HepG2 (cell line): ENCODE results near the gene NT5DC1. TPM values are rescaled to one million over a fixed set of nuclear protein-coding genes. Genes with fewer than 3 reads are reported as not detected.

Experiments
- AHR ChIP-seq: IDR thresholded peaks from 2 replicates; pipeline ENCODE4 v1.6.1; 2018; ENCODE audit warnings: missing genetic modification reagents, missing compliant biosample characterization
- ATF4 ChIP-seq, 2 experiments: fragments of 450-650 bp in 1 of 2; sonication (generic) in 1 of 2; formaldehyde crosslinking; IDR thresholded peaks; 2 replicates each; pipeline versions ENCODE4 v1.5.0 to v1.8.0; 2020 to 2022; ENCODE audit warnings: mild to moderate bottlenecking in 1 of 2, missing genetic modification reagents in 1 of 2
- BATF2 ChIP-seq: sonication (generic); formaldehyde crosslinking; IDR thresholded peaks from 2 replicates; pipeline ENCODE4 v1.8.0; 2022; ENCODE audit warnings: mild to moderate bottlenecking, missing genetic modification reagents, moderate library complexity
- DBP ChIP-seq: sonication (generic); formaldehyde crosslinking; IDR thresholded peaks from 2 replicates; pipeline ENCODE4 v1.4.0; 2020; ENCODE audit warnings: missing genetic modification reagents; ENCODE audit errors: not compliant biosample characterization
- FOXP1 ChIP-seq, 2 experiments: fragments of 450-650 bp in 1 of 2; IDR thresholded peaks; 2 replicates each; pipeline ENCODE4 v1.6.1; 2017 to 2018; ENCODE audit warnings: antibody characterized with exemption in 1 of 2
- HDAC1 ChIP-seq: sonication (generic); formaldehyde crosslinking; IDR thresholded peaks from 2 replicates; pipeline ENCODE4 v1.5.1; 2020; ENCODE audit warnings: mild to moderate bottlenecking, missing genetic modification reagents
- MYC ChIP-seq: sonication (generic); formaldehyde crosslinking; IDR thresholded peaks from 2 replicates; pipeline ENCODE4 v1.9.0; 2021; ENCODE audit warnings: missing genetic modification reagents, borderline replicate concordance
- NFIC ChIP-seq: IDR thresholded peaks from 2 replicates; pipeline ENCODE4 v1.6.1; 2012; ENCODE audit warnings: mild to moderate bottlenecking, low read length, inconsistent platforms
- NR2C2 ChIP-seq: sonication (generic); formaldehyde crosslinking; IDR thresholded peaks from 2 replicates; pipeline ENCODE4 v1.4.0; 2020; ENCODE audit warnings: missing genetic modification reagents, mild to moderate bottlenecking, moderate library complexity, borderline replicate concordance
- PAF1 ChIP-seq: IDR thresholded peaks from 2 replicates; pipeline ENCODE4 v1.6.1; 2016; ENCODE audit warnings: missing genetic modification reagents, missing compliant biosample characterization
- PLRG1 ChIP-seq: fragments of 450-650 bp; conservative IDR thresholded peaks from 2 replicates; pipeline ENCODE4 v1.6.1; 2016
- PRPF4 ChIP-seq: fragments of 200-400 bp; formaldehyde crosslinking; IDR thresholded peaks from 2 replicates; pipeline ENCODE4 v1.6.1; 2016; ENCODE audit warnings: low read length, low read depth; ENCODE audit not compliant: poor library complexity, severe bottlenecking
- RARA ChIP-seq: IDR thresholded peaks from 2 replicates; pipeline ENCODE4 v1.6.1; 2016; ENCODE audit warnings: missing genetic modification reagents, missing compliant biosample characterization
- RARG ChIP-seq: sonication (generic); formaldehyde crosslinking; IDR thresholded peaks from 2 replicates; pipeline ENCODE4 v1.4.0; 2020; ENCODE audit warnings: low read depth, mild to moderate bottlenecking, missing genetic modification reagents
- RBM39 ChIP-seq: fragments of 200-400 bp; formaldehyde crosslinking; IDR thresholded peaks from one replicate; pipeline ENCODE4 v1.6.1; 2018; ENCODE audit warnings: antibody characterized with exemption, mild to moderate bottlenecking, low read depth, low read length; ENCODE audit not compliant: poor library complexity, severe bottlenecking
- RFXAP ChIP-seq: sonication (generic); formaldehyde crosslinking; IDR thresholded peaks from 2 replicates; pipeline ENCODE4 v1.4.0; 2020; ENCODE audit warnings: missing genetic modification reagents, borderline replicate concordance
- SMYD3 ChIP-seq: sonication (generic); formaldehyde crosslinking; IDR thresholded peaks from 2 replicates; pipeline ENCODE4 v1.8.1; 2023; ENCODE audit warnings: mild to moderate bottlenecking, missing genetic modification reagents
- THRA ChIP-seq: sonication (generic); formaldehyde crosslinking; IDR thresholded peaks from 2 replicates; pipeline ENCODE4 v1.4.0; 2020; ENCODE audit warnings: missing genetic modification reagents, borderline replicate concordance
- YY1 ChIP-seq: IDR thresholded peaks from 2 replicates; pipeline ENCODE4 v1.6.1; 2011; ENCODE audit warnings: low read length, low read depth, moderate library complexity, mild to moderate bottlenecking; ENCODE audit not compliant: insufficient read depth, insufficient replicate concordance
- ZBTB20 ChIP-seq: sonication (generic); formaldehyde crosslinking; IDR thresholded peaks from 2 replicates; pipeline ENCODE4 v1.8.1; 2023; ENCODE audit warnings: missing genetic modification reagents, low read depth, mild to moderate bottlenecking, borderline replicate concordance
- ZFY ChIP-seq: sonication (generic); formaldehyde crosslinking; IDR thresholded peaks from 2 replicates; pipeline ENCODE4 v1.4.0; 2020; ENCODE audit warnings: missing genetic modification reagents
- ZGPAT ChIP-seq: IDR thresholded peaks from 2 replicates; pipeline ENCODE4 v1.6.1; 2016; ENCODE audit warnings: mild to moderate bottlenecking
- ZNF597 ChIP-seq: sonication (generic); formaldehyde crosslinking; IDR thresholded peaks from 2 replicates; pipeline ENCODE4 v1.5.0; 2020; ENCODE audit warnings: missing genetic modification reagents
- polyA plus RNA-seq, 8 experiments: library from polyadenylated mRNA; depleted of rRNA in 3 of 8; stranded (reverse) in 7 of 8; unstranded in 1 of 8; fragments of >200 nt; fragmentation: Illumina TruSeq in 4 of 8; extraction: Trizol in 4 of 8; gene quantifications; 2 replicates each; pipeline versions ENCODE4 v1.2.1 to v1.2.3, GENCODE V29; 2011 to 2016; ENCODE audit warnings: low read depth in 4 of 8, missing spikeins in 1 of 8, mixed read lengths in 1 of 8; ENCODE audit not compliant: insufficient read depth in 1 of 8
- total RNA-seq, 5 experiments: library from RNA; depleted of rRNA; stranded (reverse); fragments of >200 nt; fragmentation: Illumina TruSeq; extraction: Trizol; gene quantifications; 2 replicates each; pipeline ENCODE4 v1.2.3, GENCODE V29; 2016; ENCODE audit warnings: low read depth in 1 of 5

NT5DC1 gene
- total and polyA plus RNA-seq, 2 of the 13 experiments (the other 11 are each of a cell fraction or from before 2014, with no cell fraction given) = 27.0 to 56.1 TPM

- TF ChIP-seq ZGPAT = no peak
- peak; percentile 68 for TF ChIP-seq RARA (CRISPR knock-in tag)
- no peak for TF ChIP-seq THRA (CRISPR knock-in tag)
- TF ChIP-seq PRPF4 = no peak
- TF ChIP-seq PAF1 = no peak
- TF ChIP-seq NR2C2 = no peak
- no peak for TF ChIP-seq MYC (CRISPR knock-in tag)
- peak in 1 of 2 experiments; percentile 61; a peak in 2 of 4 replicates for TF ChIP-seq ATF4 (CRISPR knock-in tag; IDR thresholded peaks at IDR 0.05)
- no peak for TF ChIP-seq YY1
- TF ChIP-seq BATF2 (CRISPR knock-in tag) = no peak
- TF ChIP-seq ZBTB20 (CRISPR knock-in tag) = peak; percentile 93
- no peak for TF ChIP-seq RARG (CRISPR knock-in tag)
- no peak for TF ChIP-seq SMYD3 (CRISPR knock-in tag)
- TF ChIP-seq DBP (CRISPR knock-in tag) = no peak
- peak; percentile 33; the same call in 1 of the 2 replicates for TF ChIP-seq NFIC
- TF ChIP-seq RFXAP (CRISPR knock-in tag) = no peak
- no peak for TF ChIP-seq FOXP1 (IDR thresholded peaks at IDR 0.05)
- TF ChIP-seq FOXP1 (CRISPR knock-in tag; IDR thresholded peaks at IDR 0.05) = peak; percentile 16; the same call in 1 of the 2 replicates
- no peak for TF ChIP-seq RBM39
- no peak for TF ChIP-seq HDAC1 (CRISPR knock-in tag)
- no peak for TF ChIP-seq PLRG1
- TF ChIP-seq ZFY (CRISPR knock-in tag) = no peak
- no peak for TF ChIP-seq ZNF597 (CRISPR knock-in tag)
- no peak for TF ChIP-seq AHR
Measured at GRCh38 chr6:116070616-116071389, 29.9 kb upstream of the NT5DC1 start (continued).
